ENCODE results near the gene PTK7.
"Not testable (repeated sequence)": the region's sequence is repeated elsewhere in the genome, so short reads cannot be mapped to it uniquely, and the experiment has no call there.

PTK7 gene

DNA sequence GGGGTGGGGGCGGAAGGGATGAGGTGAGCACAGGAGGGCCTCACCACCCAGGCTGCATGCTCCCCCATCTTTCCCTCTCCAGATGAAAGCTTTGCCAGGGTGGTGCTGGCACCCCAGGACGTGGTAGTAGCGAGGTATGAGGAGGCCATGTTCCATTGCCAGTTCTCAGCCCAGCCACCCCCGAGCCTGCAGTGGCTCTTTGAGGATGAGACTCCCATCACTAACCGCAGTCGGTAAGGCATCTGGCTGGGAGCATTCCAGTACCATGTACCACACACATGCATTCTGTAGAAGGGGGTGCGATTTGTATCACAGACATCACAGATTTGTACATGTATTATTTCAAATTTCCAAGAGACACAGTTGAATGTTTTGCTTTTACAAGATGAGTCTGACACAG lies 54.3 kb downstream of the PTK7 start:
- no peak overlapping the region for H3K27ac ChIP-seq (ENCODE audit: low read length, poor library complexity, severe bottlenecking)
- H3K4me2 ChIP-seq (ENCODE audit: low read length, poor library complexity, severe bottlenecking) = no peak overlapping the region
- H4K91ac ChIP-seq (ENCODE audit: low read length) = no peak overlapping the region
- H3K9ac ChIP-seq (ENCODE audit: low read length) = no peak overlapping the region
- no peak overlapping the region for H3K4ac ChIP-seq (ENCODE audit: low read depth in 1 of 2, low read length in 2 of 2)
- H2AFZ ChIP-seq (ENCODE audit: low read depth, low read length) = no peak overlapping the region
- H2AK5ac ChIP-seq (ENCODE audit: low read length, severe bottlenecking) = no peak overlapping the region
- H4K8ac ChIP-seq (ENCODE audit: low read length) = no peak overlapping the region
- H2BK120ac ChIP-seq (ENCODE audit: low read depth, low read length) = no peak overlapping the region
- DNase-seq = no peak
- H2BK5ac ChIP-seq (ENCODE audit: low read depth, low read length, poor library complexity, severe bottlenecking) = no peak overlapping the region
- H3K14ac ChIP-seq (ENCODE audit: low read length in 2 of 2) = no peak overlapping the region
- H3K23ac ChIP-seq (ENCODE audit: low read length in 2 of 2) = no peak overlapping the region
- peaks cover 36% of the 10 kb centered on the region for H3K4me1 ChIP-seq (ENCODE audit: control insufficient read depth, insufficient read depth, low read depth, low read length)
- H3K4me3 ChIP-seq (ENCODE audit: insufficient read depth in 1 of 2, low read depth in 1 of 2, low read length in 2 of 2) = no peak overlapping the region
- H2BK12ac ChIP-seq (ENCODE audit: low read length in 2 of 2) = no peak overlapping the region
- H3K9me3 ChIP-seq (ENCODE audit: control insufficient read depth, low read length) = no peaks in the 10 kb centered on the region
- no peaks in the 10 kb centered on the region for H3K27me3 ChIP-seq (ENCODE audit: control insufficient read depth in 1 of 2, insufficient read depth in 1 of 2, low read length in 2 of 2)
- WGBS = 98% methylated on average over 5 of the region's 7 CpGs
- no peak overlapping the region for H2BK15ac ChIP-seq (ENCODE audit: low read depth, poor library complexity, severe bottlenecking)
- H3K36me3 ChIP-seq (ENCODE audit: control insufficient read depth in 1 of 2, insufficient read depth in 2 of 2, low read depth in 1 of 2, low read length in 2 of 2) = peaks cover 5 to 55% of the 10 kb centered on the region in 2 experiments
- H3K18ac ChIP-seq (ENCODE audit: low read depth in 1 of 2, low read length in 2 of 2) = no peak overlapping the region
- peaks cover 42% of the 10 kb centered on the region for H3K79me1 ChIP-seq (replicated peaks; ENCODE audit: low read length, poor library complexity, severe bottlenecking)

DNA sequence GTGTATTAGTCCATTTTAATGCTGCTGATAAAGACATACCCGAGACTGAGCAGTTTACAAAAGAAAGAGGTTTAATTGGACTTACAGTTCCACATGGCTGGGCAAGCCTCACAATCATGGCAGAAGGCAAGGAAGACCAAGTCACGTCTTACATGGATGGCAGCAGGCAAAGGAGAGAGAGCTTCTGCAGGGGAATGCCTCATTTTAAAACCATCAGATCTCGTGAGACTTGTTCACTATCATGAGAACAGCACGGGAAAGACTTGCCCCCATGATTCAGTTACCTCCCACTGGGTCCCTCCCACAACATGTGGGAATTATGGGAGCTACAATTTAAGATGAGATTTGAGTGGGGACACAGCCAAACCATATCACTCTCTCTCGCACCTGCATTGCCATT lies 55.3 kb downstream of the PTK7 start:
- H3K4me2 ChIP-seq (ENCODE audit: low read length, poor library complexity, severe bottlenecking); H3K18ac ChIP-seq (ENCODE audit: low read depth in 1 of 2, low read length in 2 of 2); H2BK12ac ChIP-seq (ENCODE audit: low read length in 2 of 2); H2BK15ac ChIP-seq (ENCODE audit: low read depth, poor library complexity, severe bottlenecking); H3K14ac ChIP-seq (ENCODE audit: low read length in 2 of 2); H2BK5ac ChIP-seq (ENCODE audit: low read depth, low read length, poor library complexity, severe bottlenecking); H3K23ac ChIP-seq (ENCODE audit: low read length in 2 of 2); H3K9ac ChIP-seq (ENCODE audit: low read length); H4K8ac ChIP-seq (ENCODE audit: low read length); H4K91ac ChIP-seq (ENCODE audit: low read length); DNase-seq; H2AK5ac ChIP-seq (ENCODE audit: low read length, severe bottlenecking); H2BK120ac ChIP-seq (ENCODE audit: low read depth, low read length); H3K9me3 ChIP-seq (ENCODE audit: control insufficient read depth, low read length); H3K4ac ChIP-seq (ENCODE audit: low read depth in 1 of 2, low read length in 2 of 2); H3K27ac ChIP-seq (ENCODE audit: low read length, poor library complexity, severe bottlenecking); H2AFZ ChIP-seq (ENCODE audit: low read depth, low read length); H3K4me3 ChIP-seq (ENCODE audit: insufficient read depth in 1 of 2, low read depth in 1 of 2, low read length in 2 of 2); H3K27me3 ChIP-seq (ENCODE audit: control insufficient read depth in 1 of 2, insufficient read depth in 1 of 2, low read length in 2 of 2): not testable (repeated sequence)
- Histone ChIP-seq H3K4me1 (ENCODE audit: control insufficient read depth, insufficient read depth, low read depth, low read length) (peaks cover 29% of the 10 kb centered on the region), H3K79me1 (replicated peaks; ENCODE audit: low read length, poor library complexity, severe bottlenecking) (peaks cover 46% of the 10 kb centered on the region), H3K36me3 (ENCODE audit: control insufficient read depth in 1 of 2, insufficient read depth in 2 of 2, low read depth in 1 of 2, low read length in 2 of 2) (peaks cover 5 to 61% of the 10 kb centered on the region in 2 experiments)
- 93% methylated on average over 4 of the region's 5 CpGs for WGBS

DNA sequence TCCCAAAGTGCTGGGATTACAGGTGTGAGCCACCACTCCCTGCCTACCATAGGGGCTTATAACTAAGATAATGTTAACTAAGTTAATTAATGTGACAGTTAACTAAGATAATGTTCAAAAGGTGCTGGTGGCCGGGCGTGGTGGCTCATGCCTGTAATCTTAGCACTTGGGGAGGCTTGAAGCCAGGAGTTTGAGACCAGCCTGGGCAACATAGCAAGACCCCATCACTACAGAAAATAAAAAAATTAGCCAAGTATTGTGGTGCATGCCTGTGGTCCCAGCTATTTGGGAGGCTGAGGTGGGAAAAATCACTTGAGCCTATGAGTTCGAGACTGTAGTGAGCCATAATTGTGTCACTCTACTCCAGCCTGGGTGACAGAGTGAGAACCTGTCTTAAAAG lies 62.2 kb downstream of the PTK7 start:
- Histone ChIP-seq H4K8ac (ENCODE audit: low read length) (no peak overlapping the region), H3K18ac (ENCODE audit: low read depth in 1 of 2, low read length in 2 of 2) (no peak overlapping the region), H2BK15ac (ENCODE audit: low read depth, poor library complexity, severe bottlenecking) (no peak overlapping the region), H3K27ac (ENCODE audit: low read length, poor library complexity, severe bottlenecking) (no peak overlapping the region), H3K79me1 (replicated peaks; ENCODE audit: low read length, poor library complexity, severe bottlenecking) (peaks cover 47% of the 10 kb centered on the region), H3K14ac (ENCODE audit: low read length in 2 of 2) (no peak overlapping the region), H2BK5ac (ENCODE audit: low read depth, low read length, poor library complexity, severe bottlenecking) (no peak overlapping the region), H2BK120ac (ENCODE audit: low read depth, low read length) (no peak overlapping the region), H4K91ac (ENCODE audit: low read length) (no peak overlapping the region), H3K36me3 (ENCODE audit: control insufficient read depth in 1 of 2, insufficient read depth in 2 of 2, low read depth in 1 of 2, low read length in 2 of 2) (peaks cover 7 to 66% of the 10 kb centered on the region in 2 experiments), H2BK12ac (ENCODE audit: low read length in 2 of 2) (no peak overlapping the region), H3K4me1 (ENCODE audit: control insufficient read depth, insufficient read depth, low read depth, low read length) (peaks cover 6% of the 10 kb centered on the region), H3K9me3 (ENCODE audit: control insufficient read depth, low read length) (no peaks in the 10 kb centered on the region), H3K23ac (ENCODE audit: low read length in 2 of 2) (no peak overlapping the region), H3K4ac (ENCODE audit: low read depth in 1 of 2, low read length in 2 of 2) (no peak overlapping the region), H3K4me2 (ENCODE audit: low read length, poor library complexity, severe bottlenecking) (no peak overlapping the region), H2AK5ac (ENCODE audit: low read length, severe bottlenecking) (no peak overlapping the region), H3K4me3 (ENCODE audit: insufficient read depth in 1 of 2, low read depth in 1 of 2, low read length in 2 of 2) (no peak overlapping the region), H3K27me3 (ENCODE audit: control insufficient read depth in 1 of 2, insufficient read depth in 1 of 2, low read length in 2 of 2) (no peaks in the 10 kb centered on the region), H2AFZ (ENCODE audit: low read depth, low read length) (no peak overlapping the region), H3K9ac (ENCODE audit: low read length) (no peak overlapping the region)
- 96% methylated on average over 1 of the region's 3 CpGs for WGBS
- no peak for DNase-seq

DNA sequence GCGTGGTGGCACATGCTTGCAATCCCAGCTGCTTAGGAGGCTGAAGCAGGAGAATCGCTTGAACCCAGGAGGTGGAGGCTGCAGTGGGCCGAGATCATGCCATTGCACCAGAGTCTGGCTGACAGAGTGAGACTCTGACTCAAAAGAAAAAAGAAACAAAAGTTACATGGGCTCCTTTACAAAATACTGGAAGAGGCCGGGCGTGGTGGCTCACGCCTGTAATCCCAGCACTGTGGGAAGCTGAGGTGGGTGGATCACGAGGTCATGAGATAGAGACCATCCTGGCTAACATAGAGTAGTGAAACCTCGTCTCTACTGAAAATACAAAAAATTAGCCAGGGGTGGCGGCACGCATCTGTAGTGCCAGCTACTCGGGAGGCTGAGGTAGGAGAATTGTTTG lies 63.9 kb downstream of the PTK7 start:
- WGBS = 94% methylated on average over 11 of the region's 11 CpGs
- not testable (repeated sequence) for H2AFZ ChIP-seq (ENCODE audit: low read depth, low read length); H3K14ac ChIP-seq (ENCODE audit: low read length in 2 of 2); H2BK12ac ChIP-seq (ENCODE audit: low read length in 2 of 2); H3K4me1 ChIP-seq (ENCODE audit: control insufficient read depth, insufficient read depth, low read depth, low read length); H3K4ac ChIP-seq (ENCODE audit: low read depth in 1 of 2, low read length in 2 of 2); H3K27me3 ChIP-seq (ENCODE audit: control insufficient read depth in 1 of 2, insufficient read depth in 1 of 2, low read length in 2 of 2); H2BK15ac ChIP-seq (ENCODE audit: low read depth, poor library complexity, severe bottlenecking); H3K4me2 ChIP-seq (ENCODE audit: low read length, poor library complexity, severe bottlenecking); DNase-seq; H2BK5ac ChIP-seq (ENCODE audit: low read depth, low read length, poor library complexity, severe bottlenecking); H3K9ac ChIP-seq (ENCODE audit: low read length); H4K8ac ChIP-seq (ENCODE audit: low read length); H2BK120ac ChIP-seq (ENCODE audit: low read depth, low read length); H3K4me3 ChIP-seq (ENCODE audit: insufficient read depth in 1 of 2, low read depth in 1 of 2, low read length in 2 of 2); H3K18ac ChIP-seq (ENCODE audit: low read depth in 1 of 2, low read length in 2 of 2); H4K91ac ChIP-seq (ENCODE audit: low read length); H3K9me3 ChIP-seq (ENCODE audit: control insufficient read depth, low read length); H2AK5ac ChIP-seq (ENCODE audit: low read length, severe bottlenecking); H3K27ac ChIP-seq (ENCODE audit: low read length, poor library complexity, severe bottlenecking); H3K23ac ChIP-seq (ENCODE audit: low read length in 2 of 2)
- Histone ChIP-seq H3K79me1 (replicated peaks; ENCODE audit: low read length, poor library complexity, severe bottlenecking) (peaks cover 47% of the 10 kb centered on the region), H3K36me3 (ENCODE audit: control insufficient read depth in 1 of 2, insufficient read depth in 2 of 2, low read depth in 1 of 2, low read length in 2 of 2) (peaks cover 7 to 66% of the 10 kb centered on the region in 2 experiments)

Data from mesenchymal stem cell (in vitro differentiated cells and primary cell).